GM10266 (cell line): ENCODE results near the gene ARL10.

Experiments
- DNase-seq: peaks from one replicate; pipeline ENCODE4 v3.0.0; 2012; ENCODE audit errors: extremely low spot score
- TF ChIP-seq, protein P1 (sequence below): IDR thresholded peaks from 2 replicates; pipeline ENCODE4 v1.5.1; 2012; ENCODE audit warnings: mild to moderate bottlenecking, low read depth; ENCODE audit not compliant: control insufficient read depth, insufficient read depth; ENCODE audit errors: missing control alignments

Gene ARL10

GRCh38 chr5:176364765-176365350 lies 429 bp upstream of the ARL10 start:
- TF ChIP-seq, protein P1, sequence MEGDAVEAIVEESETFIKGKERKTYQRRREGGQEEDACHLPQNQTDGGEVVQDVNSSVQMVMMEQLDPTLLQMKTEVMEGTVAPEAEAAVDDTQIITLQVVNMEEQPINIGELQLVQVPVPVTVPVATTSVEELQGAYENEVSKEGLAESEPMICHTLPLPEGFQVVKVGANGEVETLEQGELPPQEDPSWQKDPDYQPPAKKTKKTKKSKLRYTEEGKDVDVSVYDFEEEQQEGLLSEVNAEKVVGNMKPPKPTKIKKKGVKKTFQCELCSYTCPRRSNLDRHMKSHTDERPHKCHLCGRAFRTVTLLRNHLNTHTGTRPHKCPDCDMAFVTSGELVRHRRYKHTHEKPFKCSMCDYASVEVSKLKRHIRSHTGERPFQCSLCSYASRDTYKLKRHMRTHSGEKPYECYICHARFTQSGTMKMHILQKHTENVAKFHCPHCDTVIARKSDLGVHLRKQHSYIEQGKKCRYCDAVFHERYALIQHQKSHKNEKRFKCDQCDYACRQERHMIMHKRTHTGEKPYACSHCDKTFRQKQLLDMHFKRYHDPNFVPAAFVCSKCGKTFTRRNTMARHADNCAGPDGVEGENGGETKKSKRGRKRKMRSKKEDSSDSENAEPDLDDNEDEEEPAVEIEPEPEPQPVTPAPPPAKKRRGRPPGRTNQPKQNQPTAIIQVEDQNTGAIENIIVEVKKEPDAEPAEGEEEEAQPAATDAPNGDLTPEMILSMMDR: no peak

GRCh38 chr5:176366232-176366894 lies 1.1 kb downstream of the ARL10 start:
- DNase-seq: no peak
- TF ChIP-seq, protein P1: no peak

More at GRCh38 chr5:176364765-176365350, 429 bp upstream of the ARL10 start:
- DNase-seq: no peak

DNA sequence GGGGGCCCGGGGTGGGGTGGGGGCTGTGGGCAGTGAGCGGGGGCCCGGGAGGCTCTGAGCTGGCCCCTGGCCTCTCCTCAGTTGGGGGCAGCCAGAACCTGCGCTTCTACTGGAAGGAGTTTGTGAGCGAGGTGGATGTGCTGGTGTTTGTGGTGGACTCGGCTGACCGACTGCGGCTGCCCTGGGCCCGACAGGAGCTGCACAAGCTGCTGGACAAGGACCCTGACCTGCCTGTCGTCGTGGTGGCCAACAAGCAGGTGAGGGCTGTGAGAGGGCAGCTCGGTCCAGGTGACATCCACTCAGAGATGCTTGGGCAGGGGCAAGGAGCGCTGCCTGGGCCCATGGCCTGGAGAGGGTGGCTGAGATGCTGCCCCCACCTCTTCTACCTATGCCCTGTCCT lies 3.4 kb downstream of the ARL10 start:
- TF ChIP-seq, protein P1: no peak
- no peak for DNase-seq

- TF ChIP-seq, protein P1: no peak
- DNase-seq: no peak
These were observed 4.8 kb downstream of the ARL10 start for GRCh38 chr5:176369934-176370711.

GRCh38 chr5:176371621-176372539 lies 6.6 kb downstream of the ARL10 start:
- TF ChIP-seq, protein P1: no peak

DNA sequence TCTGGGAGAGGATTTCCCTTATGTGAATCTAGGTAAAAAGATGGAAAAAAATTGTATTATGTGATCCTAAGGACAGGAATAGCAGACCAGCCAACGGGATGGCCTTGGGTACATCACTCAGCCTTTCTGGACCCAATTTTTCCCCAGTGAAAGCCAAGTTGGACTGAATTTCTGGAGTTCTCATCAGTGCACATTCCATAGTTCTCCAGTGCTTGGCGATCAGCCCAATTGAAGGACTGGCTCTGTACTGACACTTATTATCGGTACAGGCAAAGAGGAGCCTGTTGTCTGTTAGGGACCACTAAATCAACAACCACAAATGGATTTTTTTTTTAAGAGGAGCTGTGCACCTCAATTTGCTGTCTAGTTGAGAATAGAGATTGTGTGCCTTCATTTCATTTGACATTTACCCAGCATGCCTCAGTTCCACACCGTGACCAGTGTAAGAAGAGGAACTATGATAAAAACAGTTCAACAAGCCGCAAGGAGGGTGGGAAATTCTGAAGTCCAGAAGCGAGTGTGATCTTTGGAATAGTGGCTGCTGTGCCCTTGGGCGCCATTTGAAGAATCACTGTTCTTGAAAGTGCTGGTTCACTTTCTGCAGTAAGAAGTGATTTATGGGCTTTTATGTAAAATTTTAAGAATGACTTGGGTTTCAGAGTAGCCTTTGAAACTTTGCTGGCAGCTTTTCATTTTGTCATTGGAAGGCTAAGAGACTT lies 8.0 kb downstream of the ARL10 start:
- TF ChIP-seq, protein P1: no peak
- no peak for DNase-seq

More at GRCh38 chr5:176371621-176372539, 6.6 kb downstream of the ARL10 start:
- DNase-seq: no peak
